MM.1S (cell line): ENCODE data around the gene PDE10A.
"Not testable (repeated sequence)": the region's sequence is repeated elsewhere in the genome, so short reads cannot be mapped to it uniquely, and the experiment has no call there.

Experiments
- DNase-seq: peaks from one replicate; pipeline ENCODE4 v3.0.0-alpha.2; 2015
- H2AFZ ChIP-seq: fragments of 300-600 bp; sonication (generic); 2 replicates; pipeline ENCODE4 v1.6.0; 2016; ENCODE audit warnings: antibody characterized with exemption, low read length
- H3F3A ChIP-seq: fragments of 300-600 bp; sonication (generic); 2 replicates; pipeline ENCODE4 v1.6.1; 2016; ENCODE audit warnings: mild to moderate bottlenecking, antibody characterized with exemption, low read length, moderate library complexity, mixed read lengths; ENCODE audit not compliant: insufficient read depth
- H3K27ac ChIP-seq: fragments of 300-600 bp; sonication (generic); 2 replicates; pipeline ENCODE4 v1.5.1; 2016; ENCODE audit warnings: mild to moderate bottlenecking, low read length
- H3K27me3 ChIP-seq: fragments of 300-600 bp; sonication (generic); replicated peaks from 2 replicates; pipeline ENCODE4 v1.6.0; 2016; ENCODE audit warnings: low read length; ENCODE audit not compliant: insufficient read depth
- H3K36me3 ChIP-seq: fragments of 300-600 bp; sonication (generic); replicated peaks from 2 replicates; pipeline ENCODE4 v1.6.1; 2016; ENCODE audit warnings: mild to moderate bottlenecking, low read length, mixed read lengths; ENCODE audit not compliant: insufficient read depth
- H3K4me1 ChIP-seq: fragments of 300-600 bp; sonication (generic); 2 replicates; pipeline ENCODE4 v1.6.1; 2016; ENCODE audit warnings: low read length, mixed read lengths
- H3K4me2 ChIP-seq: fragments of 300-600 bp; sonication (generic); 2 replicates; pipeline ENCODE4 v1.6.0; 2016; ENCODE audit warnings: low read depth, low read length
- H3K4me3 ChIP-seq: fragments of 300-600 bp; sonication (generic); 2 replicates; pipeline ENCODE4 v1.5.1; 2016; ENCODE audit warnings: low read length, mixed read lengths
- H3K79me2 ChIP-seq: fragments of 300-600 bp; sonication (generic); 2 replicates; pipeline ENCODE4 v1.6.1; 2016; ENCODE audit warnings: mixed run types, low read length, mixed read lengths
- H3K9ac ChIP-seq: fragments of 300-600 bp; sonication (generic); 2 replicates; pipeline ENCODE4 v1.6.1; 2016; ENCODE audit warnings: low read length, mixed read lengths
- H3K9me2 ChIP-seq: fragments of 300-600 bp; sonication (generic); replicated peaks from 2 replicates; pipeline ENCODE4 v1.6.1; 2016; ENCODE audit warnings: mild to moderate bottlenecking, low read length, mixed read lengths; ENCODE audit not compliant: insufficient read depth
- H3K9me3 ChIP-seq: fragments of 300-600 bp; sonication (generic); replicated peaks from 2 replicates; pipeline ENCODE4 v1.6.1; 2016; ENCODE audit warnings: mild to moderate bottlenecking, low read length, mixed read lengths; ENCODE audit not compliant: insufficient read depth
- H4K20me1 ChIP-seq: fragments of 300-600 bp; sonication (generic); 2 replicates; pipeline ENCODE4 v1.6.1; 2016; ENCODE audit warnings: mild to moderate bottlenecking, low read length, moderate library complexity, mixed read lengths; ENCODE audit not compliant: insufficient read depth
- CTCF ChIP-seq: fragments of 300-600 bp; sonication (generic); IDR thresholded peaks from 2 replicates; pipeline ENCODE4 v1.5.1; 2016; ENCODE audit warnings: antibody characterized with exemption, low read length, mixed read lengths
- EZH2 ChIP-seq: fragments of 300-600 bp; sonication (generic); optimal IDR thresholded peaks from 2 replicates; pipeline ENCODE3; 2017; ENCODE audit warnings: low read depth, mild to moderate bottlenecking, antibody characterized with exemption, low read length, mixed read lengths
- EZH2phosphoT487 ChIP-seq: fragments of 300-600 bp; sonication (generic); IDR thresholded peaks from 2 replicates; pipeline ENCODE4 v1.6.1; 2018; ENCODE audit warnings: antibody characterized with exemption, low read length

The PDE10A gene

GRCh38 chr6:165626711-165627110 lies 36.3 kb downstream of the PDE10A start:
- Histone ChIP-seq H3F3A (no peaks in the 10 kb centered on the region), H3K36me3 (no peaks in the 10 kb centered on the region), H3K27ac (no peak overlapping the region), H2AFZ (no peak overlapping the region), H3K79me2 (no peaks in the 10 kb centered on the region), H3K4me1 (no peaks in the 10 kb centered on the region), H3K4me2 (no peak overlapping the region), H3K9me2 (no peaks in the 10 kb centered on the region), H4K20me1 (no peaks in the 10 kb centered on the region), H3K4me3 (no peak overlapping the region), H3K9me3 (no peaks in the 10 kb centered on the region), H3K9ac (no peak overlapping the region), H3K27me3 (no peaks in the 10 kb centered on the region)
- no peak for DNase-seq
- TF ChIP-seq EZH2 (no peak), CTCF (no peak), EZH2phosphoT487 (no peak)

GRCh38 chr6:165624871-165625639 lies 38.0 kb downstream of the PDE10A start:
- Histone ChIP-seq H3K4me1 (no peaks in the 10 kb centered on the region), H3K9me3 (no peaks in the 10 kb centered on the region), H3K79me2 (no peaks in the 10 kb centered on the region), H3K27me3 (no peaks in the 10 kb centered on the region), H3K9me2 (no peaks in the 10 kb centered on the region), H3F3A (no peaks in the 10 kb centered on the region), H3K9ac (no peak overlapping the region), H3K4me2 (no peak overlapping the region), H2AFZ (no peak overlapping the region), H4K20me1 (no peaks in the 10 kb centered on the region), H3K27ac (no peak overlapping the region), H3K36me3 (no peaks in the 10 kb centered on the region), H3K4me3 (no peak overlapping the region)
- TF ChIP-seq CTCF = no peak
- DNase-seq = no peak

- no peak overlapping the region for H2AFZ ChIP-seq
- H3K9ac ChIP-seq = no peak overlapping the region
- no peak for TF ChIP-seq EZH2phosphoT487
- TF ChIP-seq CTCF = no peak
- no peak for TF ChIP-seq EZH2
- H3K79me2 ChIP-seq = no peaks in the 10 kb centered on the region
- H3K27ac ChIP-seq = no peak overlapping the region
- no peak overlapping the region for H3K4me2 ChIP-seq
- H3K27me3 ChIP-seq = no peaks in the 10 kb centered on the region
- no peak for DNase-seq
- no peaks in the 10 kb centered on the region for H3K9me3 ChIP-seq
- H4K20me1 ChIP-seq = no peaks in the 10 kb centered on the region
- H3K9me2 ChIP-seq = no peaks in the 10 kb centered on the region
- H3K4me1 ChIP-seq = no peaks in the 10 kb centered on the region
- H3K4me3 ChIP-seq = no peak overlapping the region
- H3F3A ChIP-seq = no peaks in the 10 kb centered on the region
- H3K36me3 ChIP-seq = no peaks in the 10 kb centered on the region
These were observed 41.1 kb downstream of the PDE10A start for GRCh38 chr6:165621940-165622339.

- not testable (repeated sequence) for H3K4me2 ChIP-seq, DNase-seq, H3K9ac ChIP-seq, H3K9me2 ChIP-seq, H2AFZ ChIP-seq, H3K4me1 ChIP-seq, H3K79me2 ChIP-seq, H3K36me3 ChIP-seq, H4K20me1 ChIP-seq, H3F3A ChIP-seq, H3K4me3 ChIP-seq, H3K9me3 ChIP-seq, H3K27ac ChIP-seq, H3K27me3 ChIP-seq
These were observed 44.1 kb downstream of the PDE10A start for GRCh38 chr6:165618891-165619290.
